ENCODE results near the gene PVALEF. TPM values are rescaled to one million over a fixed set of nuclear protein-coding genes. Genes with fewer than 3 reads are reported as not detected.
A peak's percentile ranks its signal among the peaks of the same experiment; 100 is the strongest.

Gene PVALEF
- total and polyA plus RNA-seq, 2 of the 13 experiments (the other 11 are each of a cell fraction or from before 2014, with no cell fraction given), result 0.18 TPM

- TF ChIP-seq STAG1 (CRISPR knock-in tag; IDR thresholded peaks at IDR 0.05) (peak; percentile 60), NFKB2 (CRISPR knock-in tag; IDR thresholded peaks at IDR 0.05; ENCODE audit: borderline replicate concordance) (no peak), SOX5 (CRISPR knock-in tag; IDR thresholded peaks at IDR 0.05; ENCODE audit: borderline replicate concordance) (no peak), CTCF (CRISPR knock-in tag; IDR thresholded peaks at IDR 0.05) (peak; percentile 64), KAT7 (CRISPR knock-in tag; IDR thresholded peaks at IDR 0.05; ENCODE audit: borderline replicate concordance) (no peak), KLF9 (CRISPR knock-in tag; IDR thresholded peaks at IDR 0.05; ENCODE audit: low read depth) (no peak)
These were observed 36.0 kb upstream of the PVALEF start (continued) for GRCh38 chr17:81129289-81129688.

- no peak for FAIRE-seq
- BruUV-seq (replicated peaks), result no TSS peak
- Histone ChIP-seq H2AFZ (ENCODE audit: low read length) (no peak overlapping the region), H3K36me3 (replicated peaks in 1 of 2; ENCODE audit: control insufficient read depth in 1 of 2, insufficient read depth in 2 of 2, low read length in 2 of 2) (no peaks in the 10 kb centered on the region), H3K79me2 (ENCODE audit: insufficient read depth, low read length) (no peaks in the 10 kb centered on the region), H4K20me1 (ENCODE audit: insufficient read depth, low read length) (no peaks in the 10 kb centered on the region; the same call in 1 of the 2 replicates), H3K4me2 (ENCODE audit: low read depth, low read length) (peak overlapping the region; percentile 78), H3K4me1 (ENCODE audit: insufficient read depth, low read length) (peaks cover 56% of the 10 kb centered on the region), H3K9ac (ENCODE audit: insufficient read depth, low read depth, low read length) (no peak overlapping the region), H3K27ac (ENCODE audit: extremely low read length, insufficient read depth, low read length) (no peak overlapping the region), H3K4me3 (replicated peaks in 1 of 3; ENCODE audit: insufficient read depth in 1 of 3, low read depth in 2 of 3, low read length in 3 of 3) (peak overlapping the region in 2 of 3 experiments; percentile 44 to 69; a peak in 2 of 6 replicates), H3K9me3 (ENCODE audit: low read length) (no peaks in the 10 kb centered on the region), H3K27me3 (ENCODE audit: control insufficient read depth in 1 of 2, insufficient read depth in 2 of 2, low read length in 2 of 2) (no peaks in the 10 kb centered on the region)
- ChIA-PET POLR2A (interaction anchor here (1.0 kb wide), 1 partner anchor 109 kb away, joined by 3 read pairs; the partner anchor contains the start of genes NDUFAF8 and TEPSIN), CTCF (ENCODE audit: low intra/inter-chr PET ratio, low total read pairs) (no interaction called here)
- DNase-seq (ENCODE audit: low spot score), result no peak
- in situ Hi-C loops (cut with HindIII; ENCODE audit: extremely low pct_ligation_motif_present, low pct_unique_long_range_greater_than_20kb) (no loop called here), intact Hi-C loops (cut with micrococcal nuclease; ENCODE audit: unreplicated experiment) (no loop called here)
- ATAC-seq, result no peak
- 39% methylated on average over 2 of the region's 14 CpGs for WGBS (ENCODE audit: low lambda C conversion rate)
- peak; percentile 31; the same call in 1 of the 2 replicates for TF ChIP-seq KDM5B (CRISPR knock-in tag; IDR thresholded peaks at IDR 0.05; ENCODE audit: borderline replicate concordance)
- TF ChIP-seq CBFB (CRISPR knock-in tag; IDR thresholded peaks at IDR 0.05), result no peak
- TF ChIP-seq HNRNPH1 (optimal IDR thresholded peaks at IDR 0.05; ENCODE audit: low read depth, low read length), result no peak
- no peak for TF ChIP-seq RAD21 (CRISPR knock-in tag; IDR thresholded peaks at IDR 0.05)
- TF ChIP-seq CBX1 (IDR thresholded peaks at IDR 0.05; ENCODE audit: low read depth), result no peak
- 0 out of 2 replicates have a peak, but pooled peaks have one; percentile 29 for TF ChIP-seq ARID2 (CRISPR knock-in tag; IDR thresholded peaks at IDR 0.05; ENCODE audit: borderline replicate concordance)
- peak; percentile 83 for TF ChIP-seq HNRNPL (IDR thresholded peaks at IDR 0.05; ENCODE audit: low read depth, low read length)
- no peak for TF ChIP-seq CSRNP2 (CRISPR knock-in tag; conservative IDR thresholded peaks at IDR 0.05; ENCODE audit: low read depth)
- no peak for TF ChIP-seq EZH2 (conservative IDR thresholded peaks at IDR 0.05; ENCODE audit: low read depth, low read length)
- TF ChIP-seq FOXA3 (CRISPR knock-in tag; IDR thresholded peaks at IDR 0.05), result no peak
- TF ChIP-seq ZBTB46 (CRISPR knock-in tag; IDR thresholded peaks at IDR 0.05; ENCODE audit: borderline replicate concordance), result no peak
- no peak for TF ChIP-seq ZFP36L1 (CRISPR knock-in tag; IDR thresholded peaks at IDR 0.05)
- no peak for TF ChIP-seq REL (CRISPR knock-in tag; conservative IDR thresholded peaks at IDR 0.05)
- no peak for TF ChIP-seq SOX6 (IDR thresholded peaks at IDR 0.05)
- no peak for TF ChIP-seq SOX6 (CRISPR knock-in tag; IDR thresholded peaks at IDR 0.05)
These were observed 35.5 kb upstream of the PVALEF start for GRCh38 chr17:81129711-81130367.
